Ovary (tissue), 9 donors: ENCODE results near the gene MCUR1. TPM values are rescaled to one million over a fixed set of nuclear protein-coding genes. Genes with fewer than 3 reads are reported as not detected.
A peak's percentile ranks its signal among the peaks of the same experiment; 100 is the strongest.

ENCODE experiments used
- DNase-seq, 5 donors: peaks; one replicate each; pipeline ENCODE4 v3.0.0-alpha.2; 2019 to 2020
- H3K27ac ChIP-seq, 2 donors: fragments of 200-600 bp; one replicate each; pipeline versions ENCODE4 v1.5.1 to v1.8.0; 2019 to 2022
- H3K27me3 ChIP-seq: fragments of 200-600 bp; one replicate; pipeline ENCODE4 v1.8.0; 2022
- H3K36me3 ChIP-seq: fragments of 200-600 bp; sonication (generic); one replicate; pipeline ENCODE4 v1.5.1; 2019
- H3K4me1 ChIP-seq: one replicate; pipeline ENCODE4 v1.8.1; 2013; ENCODE audit warnings: mild to moderate bottlenecking, moderate library complexity; ENCODE audit not compliant: insufficient read depth
- H3K4me3 ChIP-seq: fragments of 200-600 bp; sonication (generic); one replicate; pipeline ENCODE4 v1.5.1; 2017
- H3K9me3 ChIP-seq, 2 donors: fragments of 200-600 bp in 1 of 2; sonication (generic) in 1 of 2; one replicate each; pipeline versions ENCODE4 v1.5.1 to v1.8.1; 2013 to 2019; ENCODE audit warnings: mild to moderate bottlenecking in 1 of 2, moderate library complexity in 1 of 2
- EP300 ChIP-seq: sonication (generic); formaldehyde crosslinking; IDR thresholded peaks from one replicate; pipeline ENCODE4 v1.6.1; 2017; ENCODE audit warnings: antibody characterized with exemption
- POLR2A ChIP-seq: fragments of 450-650 bp; IDR thresholded peaks from one replicate; pipeline ENCODE4 v1.6.1; 2017; ENCODE audit warnings: antibody characterized with exemption, mild to moderate bottlenecking, moderate library complexity
- WGBS, 3 donors: extraction: QIAGEN DNeasy Blood & Tissue Kit in 1 of 3; methylation state at CpG; one replicate each; pipeline versions ENCODE4 v1.1.5 to v1.1.7; 2013 to 2017; 5-methylcytosine and 5-hydroxymethylcytosine counted together
- intact Hi-C, 4 donors: fragments of 100-400 bp; cut with DNase I; formaldehyde crosslinking; loops; one replicate each; pipeline versions ENCODE4 v1.11.0 to v1.15.1; 2022 to 2023
- polyA plus RNA-seq, 2 donors: library from polyadenylated mRNA; stranded (reverse); fragments of 200-250 nt in 1 of 2; fragments of 350-450 nt in 1 of 2; fragmentation: Illumina TruSeq in 1 of 2; extraction: RNeasy Lipid Tissue Mini Kit (QIAGEN cat#74804) in 1 of 2; gene quantifications; one replicate each; pipeline ENCODE4 v1.2.3, GENCODE V29; 2013 to 2014
- total RNA-seq, 7 donors: library from RNA; depleted of rRNA in 2 of 7; stranded (reverse); fragments of >200 nt in 2 of 7; fragmentation: NEBNext Ultra II Directional in 3 of 7; extraction: Animal tissue kit (Norgen Biotek cat#: 25700) in 3 of 7; gene quantifications; one replicate each; pipeline versions ENCODE4 v1.1.0 to v1.2.4, GENCODE V29; 2016 to 2023
- TF ChIP-seq, protein P1 (sequence below), 3 donors: fragments of 450-650 bp in 2 of 3; fragments of 200-600 bp in 1 of 3; IDR thresholded peaks; one replicate each; pipeline versions ENCODE4 v1.5.1 to v1.8.0; 2016 to 2022; ENCODE audit warnings: antibody characterized with exemption in 3 of 3, mild to moderate bottlenecking in 1 of 3
- donor health status: DM: no; HTN: no; CAD: no; lungs with moderate emphysema.
- donor health status: DM: no; HTN: no; CAD: no.
- donor health status: Bipolar disorder and iron deficiency.
- donor health status: DM: yes; HTN: yes; CAD: no.
- donor health status: DM: no; HTN: no; CAD: no.
- donor health status: DM: yes; HTN: yes; CAD: no.

MCUR1 gene
- total and polyA plus RNA-seq, 9 donors = 5.1 to 20.0 (median 9.3) TPM

- Histone ChIP-seq H3K27ac (no peak overlapping the region), H3K27me3 (no peaks in the 10 kb centered on the region), H3K4me1 (no peaks in the 10 kb centered on the region), H3K36me3 (no peaks in the 10 kb centered on the region), H3K9me3 (no peaks in the 10 kb centered on the region), H3K4me3 (no peak overlapping the region)
- WGBS, 3 donors = 75 to 88% (median 80%) methylated on average over 2 of the region's 2 CpGs
- intact Hi-C loops = no loop called here
- DNase-seq = no peak
- TF ChIP-seq POLR2A (no peak), EP300 (no peak)
- TF ChIP-seq, protein P1, sequence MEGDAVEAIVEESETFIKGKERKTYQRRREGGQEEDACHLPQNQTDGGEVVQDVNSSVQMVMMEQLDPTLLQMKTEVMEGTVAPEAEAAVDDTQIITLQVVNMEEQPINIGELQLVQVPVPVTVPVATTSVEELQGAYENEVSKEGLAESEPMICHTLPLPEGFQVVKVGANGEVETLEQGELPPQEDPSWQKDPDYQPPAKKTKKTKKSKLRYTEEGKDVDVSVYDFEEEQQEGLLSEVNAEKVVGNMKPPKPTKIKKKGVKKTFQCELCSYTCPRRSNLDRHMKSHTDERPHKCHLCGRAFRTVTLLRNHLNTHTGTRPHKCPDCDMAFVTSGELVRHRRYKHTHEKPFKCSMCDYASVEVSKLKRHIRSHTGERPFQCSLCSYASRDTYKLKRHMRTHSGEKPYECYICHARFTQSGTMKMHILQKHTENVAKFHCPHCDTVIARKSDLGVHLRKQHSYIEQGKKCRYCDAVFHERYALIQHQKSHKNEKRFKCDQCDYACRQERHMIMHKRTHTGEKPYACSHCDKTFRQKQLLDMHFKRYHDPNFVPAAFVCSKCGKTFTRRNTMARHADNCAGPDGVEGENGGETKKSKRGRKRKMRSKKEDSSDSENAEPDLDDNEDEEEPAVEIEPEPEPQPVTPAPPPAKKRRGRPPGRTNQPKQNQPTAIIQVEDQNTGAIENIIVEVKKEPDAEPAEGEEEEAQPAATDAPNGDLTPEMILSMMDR (IDR thresholded peaks at IDR 0.05) = no peak
Measured at GRCh38 chr6:13818341-13818740, 4.0 kb upstream of the MCUR1 start.

- Histone ChIP-seq H3K27me3 (no peaks in the 10 kb centered on the region), H3K36me3 (no peaks in the 10 kb centered on the region), H3K27ac (peak overlapping the region; percentile 79 to 92), H3K4me1 (peaks cover 12% of the 10 kb centered on the region), H3K4me3 (peak overlapping the region; percentile 55), H3K9me3 (no peaks in the 10 kb centered on the region)
- no peak for DNase-seq
- 27 to 33% (median 28%) methylated on average over 8 of the region's 8 CpGs for WGBS, 3 donors
- TF ChIP-seq POLR2A (no peak), EP300 (no peak)
- TF ChIP-seq, protein P1 (IDR thresholded peaks at IDR 0.05) = no peak
- intact Hi-C loops = no loop called here
Measured at GRCh38 chr6:13814938-13815575, 700 bp upstream of the MCUR1 start.

GRCh38 chr6:13813621-13814175 lies 659 bp downstream of the MCUR1 start:
- peak in 4 of 5 donors; percentile 47 to 77 (median 60) for DNase-seq
- H3K4me1 ChIP-seq = peaks cover 12% of the 10 kb centered on the region
- peak overlapping the region; percentile 79 to 92 for H3K27ac ChIP-seq
- H3K36me3 ChIP-seq = no peaks in the 10 kb centered on the region
- peak overlapping the region; percentile 55 for H3K4me3 ChIP-seq
- no peaks in the 10 kb centered on the region for H3K9me3 ChIP-seq
- intact Hi-C loops = no loop called here
- WGBS, 3 donors = 0 to 1% (median 0%) methylated on average over 38 to 56 of the region's 56 CpGs
- TF ChIP-seq POLR2A (no peak), EP300 (no peak)
- TF ChIP-seq, protein P1 (IDR thresholded peaks at IDR 0.05) = no peak
- H3K27me3 ChIP-seq = no peaks in the 10 kb centered on the region

DNA sequence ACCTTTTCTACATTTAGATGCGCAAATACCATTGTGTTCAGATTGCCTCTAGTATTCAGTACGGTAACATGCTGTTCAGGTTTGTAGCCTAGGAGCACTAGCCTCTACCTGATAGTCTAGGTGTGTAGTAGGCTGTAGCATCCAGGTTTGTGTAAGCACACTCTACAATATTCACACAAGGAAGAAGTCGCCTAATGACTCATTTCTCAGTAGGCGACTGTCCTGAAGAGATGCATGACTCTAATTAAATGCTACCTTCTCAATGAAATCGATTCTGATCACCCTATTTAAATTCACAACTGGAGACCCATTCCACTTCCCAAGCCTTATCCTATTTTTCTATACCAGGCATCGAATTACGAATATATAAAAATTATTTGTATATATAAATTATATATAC lies 1.3 kb downstream of the MCUR1 start:
- TF ChIP-seq POLR2A (no peak), EP300 (no peak)
- TF ChIP-seq, protein P1 (IDR thresholded peaks at IDR 0.05) = no peak
- H3K4me3 ChIP-seq = peak overlapping the region; percentile 55
- no peaks in the 10 kb centered on the region for H3K9me3 ChIP-seq
- intact Hi-C loops = no loop called here
- H3K27ac ChIP-seq = no peak overlapping the region
- no peak for DNase-seq
- peaks cover 12% of the 10 kb centered on the region for H3K4me1 ChIP-seq
- no peaks in the 10 kb centered on the region for H3K27me3 ChIP-seq
- 58 to 60% (median 59%) methylated on average over 7 of the region's 7 CpGs for WGBS, 3 donors
- H3K36me3 ChIP-seq = no peaks in the 10 kb centered on the region
